ENCODE measurements around the gene COL9A1. TPM values are rescaled to one million over a fixed set of nuclear protein-coding genes. Genes with fewer than 3 reads are reported as not detected.

The COL9A1 gene
- total and polyA plus RNA-seq, 12 donors, result 0.17 to 1.6 TPM; not detected in 10

- no peaks in the 10 kb centered on the region for H3K4me1 ChIP-seq (replicated peaks in 1 of 2)
- H3K4me3 ChIP-seq, result no peak overlapping the region
- no peaks in the 10 kb centered on the region for H3K27me3 ChIP-seq
- H3K27ac ChIP-seq, result no peak overlapping the region
- intact Hi-C loops (cut with DNase I), result no loop called here
- 82 to 100% (median 93%) methylated on average over 2 of the region's 2 CpGs for WGBS, 4 donors
- no peaks in the 10 kb centered on the region for H3K36me3 ChIP-seq (replicated peaks in 1 of 2)
- no peaks in the 10 kb centered on the region for H3K9me3 ChIP-seq (replicated peaks in 1 of 3)
- TF ChIP-seq POLR2A (IDR thresholded peaks at IDR 0.05) (no peak), CTCF (IDR thresholded peaks at IDR 0.05) (no peak)
- DNase-seq, result no peak
These were observed 77.8 kb downstream of the COL9A1 start for GRCh38 chr6:70225055-70225454.

GRCh38 chr6:70222439-70222749 is 80.5 kb downstream of the COL9A1 start:
- Histone ChIP-seq H3K4me1 (replicated peaks in 1 of 2) (no peaks in the 10 kb centered on the region), H3K27ac (no peak overlapping the region), H3K4me3 (no peak overlapping the region), H3K27me3 (no peaks in the 10 kb centered on the region), H3K36me3 (replicated peaks in 1 of 2) (no peaks in the 10 kb centered on the region), H3K9me3 (replicated peaks in 1 of 3) (no peaks in the 10 kb centered on the region)
- 51 to 67% (median 60%) methylated on average over 2 of the region's 2 CpGs for WGBS, 4 donors
- no peak for DNase-seq
- intact Hi-C loops (cut with DNase I), result no loop called here
- TF ChIP-seq POLR2A (IDR thresholded peaks at IDR 0.05), result no peak
- no peak for TF ChIP-seq CTCF (IDR thresholded peaks at IDR 0.05)

GRCh38 chr6:70221715-70222438 is 81.0 kb downstream of the COL9A1 start:
- 63 to 71% (median 65%) methylated on average over 6 of the region's 6 CpGs for WGBS, 4 donors
- Histone ChIP-seq H3K36me3 (replicated peaks in 1 of 2) (no peaks in the 10 kb centered on the region), H3K27me3 (no peaks in the 10 kb centered on the region), H3K9me3 (replicated peaks in 1 of 3) (no peaks in the 10 kb centered on the region), H3K4me3 (no peak overlapping the region), H3K4me1 (replicated peaks in 1 of 2) (no peaks in the 10 kb centered on the region), H3K27ac (no peak overlapping the region)
- intact Hi-C loops (cut with DNase I), result no loop called here
- TF ChIP-seq POLR2A (IDR thresholded peaks at IDR 0.05) (no peak), CTCF (IDR thresholded peaks at IDR 0.05) (no peak)
- DNase-seq, result no peak

GRCh38 chr6:70221025-70221714 is 81.7 kb downstream of the COL9A1 start:
- no peaks in the 10 kb centered on the region for H3K27me3 ChIP-seq
- no peak overlapping the region for H3K27ac ChIP-seq
- TF ChIP-seq CTCF (IDR thresholded peaks at IDR 0.05) (peak; percentile 30 to 82 (median 62)), POLR2A (IDR thresholded peaks at IDR 0.05) (no peak)
- no peaks in the 10 kb centered on the region for H3K4me1 ChIP-seq (replicated peaks in 1 of 2)
- H3K36me3 ChIP-seq (replicated peaks in 1 of 2), result no peaks in the 10 kb centered on the region
- intact Hi-C loops (cut with DNase I), result no loop called here
- DNase-seq, result peak in 2 of 7 donors; percentile 12 to 19
- 12 to 16% (median 16%) methylated on average over 4 of the region's 4 CpGs for WGBS, 4 donors
- no peaks in the 10 kb centered on the region for H3K9me3 ChIP-seq (replicated peaks in 1 of 3)
- H3K4me3 ChIP-seq, result no peak overlapping the region
